GM21515 (cell line): ENCODE data around the gene RPLP1.

Source experiments
- ATAC-seq: cut with Tn5 transposase; IDR thresholded peaks from one replicate; pipeline ENCODE4 v1.9.1; 2021; ENCODE audit not compliant: unreplicated experiment

RPLP1 gene

DNA sequence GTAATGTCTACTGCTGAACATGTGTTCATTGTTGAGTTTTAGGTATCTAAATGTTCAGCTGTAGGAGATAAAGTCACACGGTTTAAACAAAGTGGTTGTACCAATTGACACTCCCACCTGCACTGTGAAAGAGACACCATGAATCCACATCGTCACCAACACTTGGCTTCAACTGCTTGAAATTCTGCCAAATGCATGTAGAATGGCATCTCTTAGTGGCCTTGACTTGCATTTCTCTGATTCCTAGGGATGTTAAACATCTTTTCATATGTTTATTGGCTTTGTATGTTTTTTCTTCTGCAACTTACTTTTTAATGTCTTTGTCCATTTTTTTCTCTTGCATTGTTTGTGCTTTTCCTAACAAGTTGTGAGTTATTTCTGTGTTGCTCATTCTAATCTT, 43.4 kb downstream of the RPLP1 start:
- ATAC-seq: no peak

DNA sequence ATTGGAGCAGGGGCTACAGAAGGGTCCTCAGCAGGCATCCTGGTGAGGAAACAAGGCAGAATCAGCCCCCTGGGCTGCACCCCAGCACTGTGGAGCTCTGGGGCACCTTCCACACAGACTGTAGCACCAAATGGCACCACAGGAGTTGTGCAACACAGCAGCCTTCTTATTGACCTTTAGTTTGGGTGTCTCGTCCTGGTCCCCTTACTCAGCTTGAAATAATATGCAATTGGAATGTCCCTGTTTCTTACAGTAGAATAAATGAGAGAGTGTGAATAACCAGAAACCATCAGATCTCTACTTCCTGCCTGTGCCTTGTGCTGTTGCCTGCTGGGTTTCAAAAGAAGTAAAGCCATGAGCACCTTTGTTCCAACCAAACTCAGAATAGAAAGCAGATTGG, 44.5 kb downstream of the RPLP1 start:
- ATAC-seq: no peak

DNA sequence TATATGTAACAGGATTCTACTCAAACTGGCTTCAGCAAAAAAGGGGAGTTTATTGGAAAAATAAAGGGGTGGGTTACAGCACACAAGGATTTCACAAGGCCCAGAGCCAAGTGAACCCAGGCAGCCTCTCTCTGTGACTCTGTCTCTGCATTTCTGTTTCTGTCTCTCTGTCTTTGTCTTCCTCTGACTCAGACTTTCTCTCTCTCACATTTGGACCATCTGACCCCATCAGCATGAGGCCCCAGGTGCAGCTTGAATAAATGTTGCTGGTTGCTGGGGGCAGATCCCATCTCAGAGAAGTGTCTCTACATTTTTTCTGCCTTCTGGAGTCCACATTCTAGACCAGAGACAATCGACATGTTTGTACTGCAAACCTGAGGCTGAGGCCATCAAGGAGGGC, 45.0 kb downstream of the RPLP1 start:
- no peak for ATAC-seq

DNA sequence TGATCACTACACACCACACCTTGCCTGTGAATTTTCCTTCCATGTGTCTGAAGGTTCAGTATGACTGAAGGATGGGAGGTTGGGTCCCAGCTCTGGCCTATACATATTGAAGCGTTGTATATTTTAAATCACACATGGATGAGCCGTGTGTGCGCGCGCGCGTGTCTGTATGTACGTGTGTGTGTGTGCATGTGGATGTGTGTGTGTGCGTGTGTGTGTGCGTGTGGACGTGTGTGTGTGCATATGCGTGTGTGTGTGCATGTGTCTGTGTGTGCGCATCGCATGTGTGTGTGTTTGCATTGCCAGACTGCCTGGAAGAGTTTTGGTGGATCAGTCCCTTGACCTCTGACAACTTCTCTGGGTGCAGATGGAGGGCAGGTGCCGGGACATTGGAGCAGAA, 45.7 kb downstream of the RPLP1 start:
- no peak for ATAC-seq

DNA sequence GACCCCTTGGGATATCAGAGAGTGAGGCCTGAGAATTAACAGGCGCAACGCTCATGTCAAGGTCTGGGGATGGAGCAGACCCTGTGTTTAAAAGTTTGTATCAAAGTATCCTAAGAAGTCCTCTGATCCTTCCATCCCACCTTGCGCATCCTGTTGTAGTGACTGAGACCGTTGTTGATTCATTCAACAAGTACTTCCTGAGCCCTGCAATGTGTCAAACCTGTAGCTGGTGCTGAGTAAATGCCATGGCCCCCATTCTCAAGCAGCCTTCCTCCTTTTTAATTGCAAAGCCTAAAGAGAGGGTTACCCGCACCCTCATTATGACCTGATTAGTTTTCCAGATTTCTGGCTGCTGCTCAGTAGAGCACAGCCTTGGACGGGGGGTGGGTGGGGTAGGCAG, 46.4 kb downstream of the RPLP1 start:
- no peak for ATAC-seq

DNA sequence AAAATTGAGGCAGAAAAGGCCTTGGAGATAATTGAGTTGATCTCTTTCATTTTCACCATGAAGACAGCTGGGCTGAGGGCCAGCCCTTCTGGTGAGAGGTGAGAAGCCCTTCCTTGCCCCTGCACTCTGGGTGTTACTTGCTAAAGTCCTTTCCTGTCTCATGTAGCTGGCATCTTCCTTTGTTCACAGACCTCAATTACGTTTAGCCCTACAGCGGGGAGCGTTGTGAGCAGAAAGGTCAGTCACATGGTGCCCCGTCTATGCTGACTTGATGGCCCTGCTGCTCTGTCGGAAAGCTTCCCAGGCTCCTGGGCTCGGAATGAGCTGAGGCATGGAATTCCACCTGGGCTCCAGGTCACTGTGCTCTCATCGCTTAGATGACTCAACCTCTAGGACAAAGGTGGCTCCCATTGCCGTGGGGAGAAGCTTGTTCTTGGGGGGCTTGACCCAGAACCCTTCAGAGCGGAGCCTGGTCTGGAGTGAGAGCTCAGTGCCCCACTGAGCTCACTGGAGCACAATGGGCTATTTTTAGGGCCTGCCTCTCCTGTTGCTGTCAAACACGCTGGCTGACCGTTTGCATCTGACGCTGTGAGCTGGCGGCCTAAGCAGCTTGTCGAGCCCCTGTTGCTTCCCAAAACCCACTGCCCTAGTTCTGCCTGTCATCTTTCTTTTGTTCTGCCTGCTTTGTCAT, 47.0 kb downstream of the RPLP1 start:
- ATAC-seq: no peak

DNA sequence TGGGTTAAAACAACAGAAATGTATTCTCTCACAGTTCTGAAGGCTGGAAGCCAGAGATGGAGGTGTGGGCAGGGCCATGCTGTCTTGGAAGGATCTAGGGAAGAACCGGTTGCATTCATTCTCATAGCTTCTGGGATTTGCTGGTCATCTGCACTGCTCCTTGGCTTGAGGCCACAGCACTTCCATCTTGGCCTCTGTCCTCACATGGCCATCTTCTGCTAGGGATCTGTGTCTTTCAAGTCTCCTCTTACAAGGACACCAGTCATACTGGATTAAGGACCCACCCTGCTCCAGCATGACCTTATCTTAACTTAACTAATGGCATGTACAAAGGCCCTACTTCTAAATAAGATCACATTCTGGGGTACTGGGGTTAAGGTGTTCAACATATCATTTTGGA, 47.7 kb downstream of the RPLP1 start:
- ATAC-seq: no peak

DNA sequence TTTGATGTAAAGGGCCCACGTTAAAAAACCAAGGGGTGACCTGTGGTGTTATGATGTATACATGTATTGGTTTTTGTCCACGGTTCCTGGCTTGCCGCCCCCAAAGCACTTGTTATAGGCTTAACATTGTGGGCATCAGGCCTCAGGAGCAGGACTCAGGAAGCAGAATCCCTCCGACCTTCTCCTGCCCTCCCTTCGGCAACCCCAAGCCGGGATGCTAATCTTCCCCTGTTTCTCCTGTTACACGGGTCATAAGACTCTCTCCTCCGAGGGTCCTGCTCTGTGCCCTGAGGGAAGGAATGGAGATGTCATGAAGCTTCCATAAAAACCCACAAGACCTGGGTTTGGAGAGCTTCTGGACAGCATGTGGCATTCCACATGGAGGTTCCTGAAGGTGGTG, 48.8 kb downstream of the RPLP1 start:
- ATAC-seq: no peak

DNA sequence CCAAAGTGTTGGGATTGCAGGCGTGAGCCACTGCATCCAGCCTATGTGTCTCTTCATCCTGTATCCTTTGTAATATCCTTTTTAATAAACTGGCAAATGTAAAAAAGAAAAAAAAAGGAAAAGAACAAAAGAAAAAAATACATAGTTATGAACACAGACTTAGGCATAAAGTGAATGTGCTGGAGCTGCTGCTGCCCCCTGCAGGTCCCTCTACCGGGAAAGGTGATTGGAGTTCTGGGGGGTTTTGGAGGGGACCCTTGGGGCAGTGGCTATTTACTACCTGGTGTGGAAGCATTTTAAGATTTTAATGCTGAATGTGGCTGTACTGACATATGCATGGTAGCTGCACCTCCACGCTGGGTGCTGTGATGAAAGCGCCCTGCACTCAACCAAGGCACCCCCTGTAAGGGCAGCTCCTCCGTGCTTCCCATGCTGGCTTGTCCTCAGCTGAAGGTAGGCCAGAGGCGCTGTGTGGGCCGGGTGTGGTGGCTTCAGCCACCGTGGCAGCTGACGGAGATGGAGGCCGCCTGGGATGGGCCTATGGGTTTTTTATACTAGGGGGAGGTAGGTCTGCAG, 49.9 kb downstream of the RPLP1 start:
- no peak for ATAC-seq

DNA sequence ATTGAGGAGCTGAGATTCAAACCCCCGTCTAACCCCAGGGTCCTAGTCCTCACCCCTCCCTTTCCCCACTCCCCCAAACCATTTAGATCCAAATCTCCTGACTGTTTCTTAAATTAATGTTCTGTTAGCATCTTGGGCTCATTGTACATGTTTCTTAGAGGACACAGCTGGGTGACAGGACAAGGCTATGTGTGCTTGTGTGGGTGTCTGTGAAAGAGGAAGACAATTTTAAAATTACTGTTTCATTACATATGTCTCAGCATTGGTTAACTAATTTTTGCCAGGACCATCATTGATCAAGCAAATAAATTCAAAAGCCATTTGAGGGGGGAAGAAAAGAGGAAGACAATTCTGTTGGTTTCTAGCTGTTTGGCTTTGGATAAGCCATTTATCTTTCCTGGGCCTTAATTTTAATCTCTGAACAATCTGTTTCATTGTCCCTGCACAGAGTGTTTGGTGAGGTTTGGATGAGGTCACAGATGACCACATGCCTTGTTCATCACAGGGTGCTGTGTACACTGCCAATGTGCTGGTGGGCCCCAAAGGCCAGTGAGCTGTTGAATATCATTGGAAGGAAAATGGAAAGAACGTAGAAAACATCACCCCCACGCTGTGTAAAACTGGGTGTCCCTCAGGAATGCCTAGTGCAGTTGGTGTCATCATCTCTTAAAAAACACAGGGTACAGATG, 51.9 kb downstream of the RPLP1 start:
- ATAC-seq: no peak
